Esophagus squamous epithelium (tissue), 4 donors: Measurements from ENCODE around the gene CBFA2T2.

Source experiments
- CTCF ChIP-seq, 6 experiments: fragments of 450-650 bp in 4 of 6; fragments of 200-600 bp in 2 of 6; sonication (generic) in 2 of 6; IDR thresholded peaks; one replicate each; pipeline ENCODE4 v1.5.1; 2016 to 2019; ENCODE audit warnings: antibody characterized with exemption in 6 of 6, mild to moderate bottlenecking in 4 of 6, moderate library complexity in 4 of 6
- POLR2A ChIP-seq, 4 donors: fragments of 450-650 bp; IDR thresholded peaks; one replicate each; pipeline ENCODE4 v1.6.1; 2017; ENCODE audit warnings: antibody characterized with exemption in 4 of 4, mild to moderate bottlenecking in 4 of 4, moderate library complexity in 3 of 4

- TF ChIP-seq CTCF (IDR thresholded peaks at IDR 0.05): no peak
- TF ChIP-seq POLR2A (IDR thresholded peaks at IDR 0.05): no peak
These were observed 190.8 kb downstream of the CBFA2T2 start for GRCh38 chr20:33680686-33681085.
